CD4-positive, alpha-beta T cell (primary cell): ENCODE results near the gene CDS2. TPM values are rescaled to one million over a fixed set of nuclear protein-coding genes. Genes with fewer than 3 reads are reported as not detected.

Experiments
- ATAC-seq: fragments of 200-7000 bp; cut with Tn5 transposase; one replicate; pipeline ENCODE4 v1.10.0; 2022; ENCODE audit warnings: mild to moderate bottlenecking; ENCODE audit not compliant: poor library complexity
- CTCF ChIA-PET: fragments of 350-600 bp; sonication (Branson Sonifier 250); formaldehyde crosslinking; loops from one replicate; lab custom pipeline; 2021; ENCODE audit warnings: antibody characterized with exemption, inconsistent platforms; lab: Charles Lee
- POLR2A ChIA-PET: fragments of 350-600 bp; sonication (Branson Sonifier 250); formaldehyde crosslinking; loops from one replicate; lab custom pipeline; 2021; ENCODE audit warnings: antibody characterized with exemption, inconsistent platforms; lab: Charles Lee
- DNase-seq, 14 experiments: peaks; one replicate each; pipeline ENCODE4 v3.0.0-alpha.2; 2013 to 2020; ENCODE audit warnings: mixed read lengths in 2 of 14
- H3K27ac ChIP-seq, 2 donors: one replicate each; pipeline versions ENCODE4 v1.5.1 to v1.7.0; 2013; ENCODE audit warnings: low read length in 2 of 2, low read depth in 1 of 2, mild to moderate bottlenecking in 1 of 2
- H3K27me3 ChIP-seq, 2 experiments: 1 replicate in 1 of 2; 2 replicates in 1 of 2; pipeline versions ENCODE4 v1.6.1 to v1.7.0; 2013; ENCODE audit warnings: low read length in 2 of 2, control low read depth in 1 of 2, mild to moderate bottlenecking in 1 of 2, moderate library complexity in 1 of 2; ENCODE audit not compliant: insufficient read depth in 2 of 2, control insufficient read depth in 1 of 2
- H3K36me3 ChIP-seq: one replicate; pipeline ENCODE4 v1.6.1; 2013; ENCODE audit warnings: low read length, control low read depth; ENCODE audit not compliant: insufficient read depth
- H3K4me1 ChIP-seq: one replicate; pipeline ENCODE4 v1.6.1; 2013; ENCODE audit warnings: low read length, control low read depth; ENCODE audit not compliant: insufficient read depth
- H3K4me3 ChIP-seq: one replicate; pipeline ENCODE4 v1.5.1; 2013; ENCODE audit warnings: mild to moderate bottlenecking, low read length, moderate library complexity
- H3K9me3 ChIP-seq, 2 experiments: 1 replicate in 1 of 2; 2 replicates in 1 of 2; pipeline versions ENCODE4 v1.6.1 to v1.7.0; 2013; ENCODE audit warnings: low read length in 2 of 2, mild to moderate bottlenecking in 2 of 2, control low read depth in 1 of 2, moderate library complexity in 1 of 2; ENCODE audit not compliant: control insufficient read depth in 1 of 2, insufficient read depth in 1 of 2
- H3K27ac Mint-ChIP-seq: one replicate; pipeline ENCODE4 v1.8.0; 2020; ENCODE audit warnings: mixed read lengths
- H3K27me3 Mint-ChIP-seq: one replicate; pipeline ENCODE4 v1.8.0; 2021; ENCODE audit warnings: mixed read lengths
- H3K36me3 Mint-ChIP-seq: one replicate; pipeline ENCODE4 v1.8.0; 2021; ENCODE audit warnings: low read depth, mixed read lengths
- H3K4me1 Mint-ChIP-seq: one replicate; pipeline ENCODE4 v1.8.0; 2021; ENCODE audit warnings: low read depth, mixed read lengths
- H3K4me3 Mint-ChIP-seq: one replicate; pipeline ENCODE4 v1.8.0; 2020; ENCODE audit warnings: mild to moderate bottlenecking, mixed read lengths
- H3K9me3 Mint-ChIP-seq: one replicate; pipeline ENCODE4 v1.8.0; 2020; ENCODE audit warnings: mixed read lengths
- CTCF ChIP-seq: fragments of 200-600 bp; IDR thresholded peaks from one replicate; pipeline ENCODE4 v1.8.0; 2022; ENCODE audit warnings: antibody characterized with exemption, mild to moderate bottlenecking
- intact Hi-C, 2 experiments: fragments of 100-400 bp; cut with DNase I in 1 of 2; cut with micrococcal nuclease in 1 of 2; formaldehyde crosslinking; loops; one replicate each; pipeline versions ENCODE4 v1.15.1 to v1.9.0; 2023 to 2025; cut with DNase I, micrococcal nuclease
- total RNA-seq, 174 experiments: library from RNA in 2 of 174; stranded (reverse) in 2 of 174; gene quantifications; one replicate each; pipeline ENCODE4 v1.2.3 and lab custom pipeline; 2021 to 2026

The CDS2 gene
- total RNA-seq, 2 experiments from 2014 or later, result 62.4 to 65.0 TPM

GRCh38 chr20:5184684-5185083 lies 57.9 kb downstream of the CDS2 start:
- no peak overlapping the region for H3K27ac ChIP-seq
- CTCF ChIA-PET, result no interaction called here
- no peaks in the 10 kb centered on the region for H3K4me1 Mint-ChIP-seq
- no peaks in the 10 kb centered on the region for H3K9me3 ChIP-seq
- peaks cover 97% of the 10 kb centered on the region for H3K36me3 Mint-ChIP-seq
- H3K4me3 Mint-ChIP-seq, result no peak overlapping the region
- intact Hi-C loops, result no loop called here
- no peak for ATAC-seq
- no peak for DNase-seq
- no peak for TF ChIP-seq CTCF
- no peaks in the 10 kb centered on the region for H3K9me3 Mint-ChIP-seq
- no peaks in the 10 kb centered on the region for H3K27me3 ChIP-seq
- H3K36me3 ChIP-seq, result peaks cover 70% of the 10 kb centered on the region
- H3K4me3 ChIP-seq, result no peak overlapping the region
- peak overlapping the region; percentile 0 for H3K27ac Mint-ChIP-seq
- no peaks in the 10 kb centered on the region for H3K27me3 Mint-ChIP-seq
- no peaks in the 10 kb centered on the region for H3K4me1 ChIP-seq
- POLR2A ChIA-PET, result no interaction called here

GRCh38 chr20:5187122-5187521 lies 60.3 kb downstream of the CDS2 start:
- Histone ChIP-seq H3K4me1 (peaks cover 3% of the 10 kb centered on the region), H3K27me3 (no peaks in the 10 kb centered on the region), H3K36me3 (peaks cover 64% of the 10 kb centered on the region), H3K27ac (no peak overlapping the region), H3K4me3 (no peak overlapping the region), H3K9me3 (no peaks in the 10 kb centered on the region)
- H3K4me1 Mint-ChIP-seq, result peaks cover 1% of the 10 kb centered on the region
- DNase-seq (no peak), ATAC-seq (no peak)
- no peak overlapping the region for H3K27ac Mint-ChIP-seq
- ChIA-PET CTCF (interaction anchor here (1.0 kb wide), 1 partner anchor 61 kb away, joined by 3 read pairs; no protein-coding TSS in a partner anchor), POLR2A (interaction anchor here (1.3 kb wide), 1 partner anchor 61 kb away, joined by 4 read pairs; the partner anchor contains the start of gene CDS2)
- no peak for TF ChIP-seq CTCF
- intact Hi-C loops, result no loop called here
- no peaks in the 10 kb centered on the region for H3K27me3 Mint-ChIP-seq
- H3K9me3 Mint-ChIP-seq, result no peaks in the 10 kb centered on the region
- H3K4me3 Mint-ChIP-seq, result no peak overlapping the region
- H3K36me3 Mint-ChIP-seq, result peaks cover 94% of the 10 kb centered on the region

- POLR2A ChIA-PET, result no interaction called here
- Histone ChIP-seq H3K4me1 (peaks cover 4% of the 10 kb centered on the region), H3K4me3 (no peak overlapping the region), H3K36me3 (peaks cover 57% of the 10 kb centered on the region), H3K9me3 (no peaks in the 10 kb centered on the region), H3K27ac (no peak overlapping the region), H3K27me3 (no peaks in the 10 kb centered on the region)
- Mint-ChIP-seq H3K4me1 (peaks cover 6% of the 10 kb centered on the region), H3K4me3 (no peak overlapping the region), H3K36me3 (peaks cover 83% of the 10 kb centered on the region), H3K27ac (no peak overlapping the region), H3K27me3 (no peaks in the 10 kb centered on the region), H3K9me3 (no peaks in the 10 kb centered on the region)
- no peak for DNase-seq
- no peak for ATAC-seq
- CTCF ChIA-PET, result no interaction called here
- intact Hi-C loops, result no loop called here
- TF ChIP-seq CTCF, result no peak
These were observed 61.9 kb downstream of the CDS2 start for GRCh38 chr20:5188736-5189135.
